Measurements from ENCODE around the gene GUCY1A1.

- TF ChIP-seq POLR2A (IDR thresholded peaks at IDR 0.05; ENCODE audit: low read length) (no peak), GATA1 (IDR thresholded peaks at IDR 0.05; ENCODE audit: low read depth, low read length) (no peak)
These were observed 6.9 kb downstream of the GUCY1A1 start for GRCh38 chr4:155673453-155673979.
